ENCODE data around the gene CCNYL1.

The CCNYL1 gene

DNA sequence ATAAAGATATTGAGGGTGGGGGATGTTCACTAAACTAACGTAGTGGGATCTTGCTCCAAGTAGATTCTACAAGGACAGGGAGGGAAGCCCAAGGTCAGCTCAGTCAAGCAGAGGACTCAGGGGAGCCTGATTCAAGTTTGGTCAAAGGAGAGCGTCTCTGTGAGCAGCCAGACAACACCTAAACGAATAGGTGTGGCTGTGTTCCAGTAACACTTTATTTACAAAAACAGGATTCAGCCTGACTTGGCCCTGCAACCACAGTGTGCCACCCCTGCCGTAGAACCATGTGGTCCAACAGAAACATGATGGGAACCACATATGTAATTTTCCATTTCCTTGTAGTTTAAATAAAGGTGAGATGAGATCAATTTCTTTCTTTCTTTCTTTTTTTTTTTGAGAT, 76.4 kb downstream of the CCNYL1 start:
- no peak overlapping the region for H3K27ac ChIP-seq
- TF ChIP-seq, protein P1, sequence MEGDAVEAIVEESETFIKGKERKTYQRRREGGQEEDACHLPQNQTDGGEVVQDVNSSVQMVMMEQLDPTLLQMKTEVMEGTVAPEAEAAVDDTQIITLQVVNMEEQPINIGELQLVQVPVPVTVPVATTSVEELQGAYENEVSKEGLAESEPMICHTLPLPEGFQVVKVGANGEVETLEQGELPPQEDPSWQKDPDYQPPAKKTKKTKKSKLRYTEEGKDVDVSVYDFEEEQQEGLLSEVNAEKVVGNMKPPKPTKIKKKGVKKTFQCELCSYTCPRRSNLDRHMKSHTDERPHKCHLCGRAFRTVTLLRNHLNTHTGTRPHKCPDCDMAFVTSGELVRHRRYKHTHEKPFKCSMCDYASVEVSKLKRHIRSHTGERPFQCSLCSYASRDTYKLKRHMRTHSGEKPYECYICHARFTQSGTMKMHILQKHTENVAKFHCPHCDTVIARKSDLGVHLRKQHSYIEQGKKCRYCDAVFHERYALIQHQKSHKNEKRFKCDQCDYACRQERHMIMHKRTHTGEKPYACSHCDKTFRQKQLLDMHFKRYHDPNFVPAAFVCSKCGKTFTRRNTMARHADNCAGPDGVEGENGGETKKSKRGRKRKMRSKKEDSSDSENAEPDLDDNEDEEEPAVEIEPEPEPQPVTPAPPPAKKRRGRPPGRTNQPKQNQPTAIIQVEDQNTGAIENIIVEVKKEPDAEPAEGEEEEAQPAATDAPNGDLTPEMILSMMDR (IDR thresholded peaks at IDR 0.05) = no peak
- no peak for TF ChIP-seq ZFX (IDR thresholded peaks at IDR 0.05; ENCODE audit: borderline replicate concordance)

DNA sequence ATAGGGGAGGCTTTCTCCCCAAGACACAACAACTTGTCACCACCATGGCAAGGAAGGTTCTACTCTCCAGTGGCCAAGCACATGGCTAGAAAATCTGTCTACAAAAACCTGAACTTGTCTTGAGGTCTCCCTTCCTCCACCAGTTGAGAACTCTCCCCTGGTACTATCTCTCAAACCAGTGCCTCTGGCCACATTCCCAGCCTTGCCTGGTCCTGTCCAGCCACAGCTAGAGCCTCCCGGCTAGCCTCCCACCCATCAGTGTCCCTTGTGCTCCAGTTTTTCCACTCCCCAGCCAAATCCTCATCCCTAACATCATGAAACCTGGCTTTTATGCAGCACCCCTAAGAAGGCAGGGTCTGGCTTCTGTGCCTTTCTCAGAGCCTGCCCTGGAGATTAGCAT, 79.5 kb downstream of the CCNYL1 start:
- no peak overlapping the region for H3K27ac ChIP-seq
- TF ChIP-seq ZFX (IDR thresholded peaks at IDR 0.05; ENCODE audit: borderline replicate concordance) = no peak
- TF ChIP-seq, protein P1 (IDR thresholded peaks at IDR 0.05) = no peak

DNA sequence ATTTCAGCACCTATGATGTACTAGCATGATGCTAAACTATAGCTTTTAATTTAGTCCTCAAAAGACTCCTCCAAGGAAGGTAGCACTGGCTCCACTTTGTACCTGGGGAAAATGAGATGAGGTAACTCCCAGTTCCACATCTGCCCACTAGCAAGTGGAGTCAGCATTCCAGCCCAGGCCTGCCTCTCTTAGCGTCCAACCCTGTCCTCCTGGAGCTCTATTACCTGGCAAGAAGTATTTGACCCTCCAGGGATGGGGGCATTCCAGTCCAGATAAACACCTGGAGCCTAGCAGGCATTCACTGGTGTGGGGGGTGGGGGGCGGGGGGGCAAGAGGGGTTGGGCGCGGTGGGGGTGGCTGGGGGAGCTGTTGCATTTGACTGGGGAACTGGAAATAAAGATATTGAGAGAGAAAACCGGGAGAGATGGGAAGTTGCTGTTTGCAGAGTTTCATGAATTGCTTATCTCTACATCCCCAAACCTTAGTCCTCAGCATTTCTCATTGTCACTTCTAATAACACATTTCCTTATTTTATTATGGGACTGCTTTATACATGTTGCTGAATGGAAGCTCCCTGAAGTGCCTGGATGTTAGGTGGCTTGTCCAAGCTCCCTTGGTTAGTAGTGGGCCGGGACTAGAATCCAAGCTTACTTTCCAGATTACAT, 80.3 kb downstream of the CCNYL1 start:
- no peak overlapping the region for H3K27ac ChIP-seq
- TF ChIP-seq, protein P1 (IDR thresholded peaks at IDR 0.05) = no peak
- TF ChIP-seq ZFX (IDR thresholded peaks at IDR 0.05; ENCODE audit: borderline replicate concordance) = no peak

DNA sequence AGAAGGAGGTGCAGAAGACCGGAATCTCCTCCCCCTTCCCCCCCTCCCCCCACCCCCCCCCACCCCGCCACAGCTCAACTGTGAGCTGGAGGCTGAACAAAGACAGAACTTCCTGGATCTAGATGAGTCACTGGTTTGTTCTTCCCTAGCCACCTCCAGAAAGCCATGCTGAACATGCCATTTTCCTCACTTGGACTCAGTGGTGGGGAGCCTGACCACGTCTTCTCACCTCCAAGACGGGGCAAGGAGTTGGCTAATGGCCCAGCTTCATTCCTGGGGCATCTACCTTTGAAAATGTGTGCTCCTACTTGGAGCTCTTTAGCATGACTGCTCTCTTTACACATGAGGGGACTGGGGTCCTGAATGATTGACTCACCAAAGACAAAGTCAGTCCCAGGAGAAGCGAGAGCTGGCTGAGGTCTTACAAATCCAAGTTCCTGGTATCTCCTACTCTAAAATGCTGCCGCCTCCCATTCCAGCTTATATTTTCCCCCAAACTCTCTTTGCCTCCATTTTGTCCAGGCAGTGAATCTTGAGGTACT, 80.9 kb downstream of the CCNYL1 start:
- no peak overlapping the region for H3K27ac ChIP-seq
- TF ChIP-seq, protein P1 (IDR thresholded peaks at IDR 0.05) = no peak
- no peak for TF ChIP-seq ZFX (IDR thresholded peaks at IDR 0.05; ENCODE audit: borderline replicate concordance)

DNA sequence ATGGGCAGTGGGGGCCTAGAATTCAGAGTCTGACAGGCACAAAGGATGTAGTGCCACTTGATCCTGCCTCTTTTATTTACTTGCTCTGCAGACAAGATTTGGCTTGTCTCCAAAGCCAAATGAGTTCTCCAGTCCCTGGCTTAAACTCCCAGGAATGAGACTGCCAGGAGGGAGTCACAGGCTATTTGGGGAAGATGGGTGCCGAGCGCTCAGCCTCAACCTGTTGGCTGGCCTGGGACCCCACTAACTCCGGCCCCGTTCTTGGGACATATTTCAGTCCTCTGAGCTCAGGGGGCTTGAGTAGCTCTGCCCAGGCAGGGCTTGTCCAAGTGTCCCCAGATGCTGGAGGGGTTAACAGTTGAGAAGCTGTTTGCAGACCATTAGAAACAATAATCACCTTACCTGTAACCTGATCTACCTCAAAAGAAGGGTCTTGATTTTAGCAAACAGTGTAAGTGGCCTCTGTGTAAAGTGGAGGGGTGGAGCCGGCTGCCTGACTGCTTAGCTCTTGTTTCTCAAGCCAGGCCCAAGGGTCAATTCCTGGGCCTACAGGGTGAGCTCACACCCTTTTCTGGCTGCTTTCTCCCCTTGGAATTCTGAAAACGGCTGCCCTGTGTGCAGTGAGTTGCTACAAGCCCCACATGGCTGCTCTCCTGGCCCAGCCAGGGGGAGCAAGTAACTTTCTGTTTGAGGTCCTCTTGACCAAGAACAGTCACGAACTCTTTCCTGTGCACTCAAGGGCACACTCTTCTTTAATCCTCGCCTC, 85.3 kb downstream of the CCNYL1 start:
- no peak overlapping the region for H3K27ac ChIP-seq
- TF ChIP-seq, protein P1 (IDR thresholded peaks at IDR 0.05) = no peak
- no peak for TF ChIP-seq ZFX (IDR thresholded peaks at IDR 0.05; ENCODE audit: borderline replicate concordance)

DNA sequence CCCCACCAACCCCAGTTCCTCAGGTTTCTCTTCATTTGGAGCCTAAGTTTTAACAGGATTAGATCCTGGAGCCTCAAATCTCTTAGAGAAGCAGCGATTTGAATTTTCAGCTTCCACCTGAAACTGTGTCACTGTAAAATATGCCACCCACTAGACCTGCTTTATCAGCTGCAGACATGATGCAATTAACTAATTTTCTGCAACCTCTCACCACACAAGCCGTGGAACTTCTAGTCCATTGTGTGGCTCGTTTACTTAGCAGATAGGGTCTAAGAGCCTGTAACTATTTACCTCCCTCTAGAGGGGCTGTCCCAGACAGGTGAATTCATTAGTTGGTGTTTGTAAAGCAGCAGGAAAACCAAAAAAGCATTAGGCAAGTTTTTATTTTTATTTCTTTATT, 89.8 kb downstream of the CCNYL1 start:
- TF ChIP-seq, protein P1 (IDR thresholded peaks at IDR 0.05) = no peak
- TF ChIP-seq ZFX (IDR thresholded peaks at IDR 0.05; ENCODE audit: borderline replicate concordance) = no peak
- H3K27ac ChIP-seq = no peak overlapping the region

DNA sequence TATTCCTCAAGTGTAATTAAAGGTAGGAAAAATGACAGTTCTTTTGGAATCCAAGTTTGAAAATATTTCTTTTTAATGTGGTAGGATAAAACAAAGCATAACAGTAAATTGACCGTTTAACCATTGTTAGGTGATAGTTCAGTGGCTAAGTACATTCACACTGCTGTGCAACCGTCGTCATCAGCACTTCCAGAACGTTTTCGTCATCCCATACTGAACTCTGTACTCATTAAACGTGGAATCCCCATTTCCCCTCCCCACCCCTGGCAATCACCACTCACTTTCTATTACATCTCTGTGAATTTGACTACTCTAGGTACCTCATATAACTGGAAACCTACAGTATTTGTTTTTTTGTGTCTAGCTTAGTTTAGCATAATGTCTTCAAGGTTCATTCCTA, 91.2 kb downstream of the CCNYL1 start:
- TF ChIP-seq, protein P1 (IDR thresholded peaks at IDR 0.05) = no peak
- no peak for TF ChIP-seq ZFX (IDR thresholded peaks at IDR 0.05; ENCODE audit: borderline replicate concordance)
- H3K27ac ChIP-seq = no peak overlapping the region

All from 22Rv1 (cell line).